HCEC 1CT (cell line): ENCODE results near the gene NPS.

Source experiments
- DNase-seq: peaks from one replicate; pipeline ENCODE4 v3.0.0-alpha.2; 2017

NPS gene

DNA sequence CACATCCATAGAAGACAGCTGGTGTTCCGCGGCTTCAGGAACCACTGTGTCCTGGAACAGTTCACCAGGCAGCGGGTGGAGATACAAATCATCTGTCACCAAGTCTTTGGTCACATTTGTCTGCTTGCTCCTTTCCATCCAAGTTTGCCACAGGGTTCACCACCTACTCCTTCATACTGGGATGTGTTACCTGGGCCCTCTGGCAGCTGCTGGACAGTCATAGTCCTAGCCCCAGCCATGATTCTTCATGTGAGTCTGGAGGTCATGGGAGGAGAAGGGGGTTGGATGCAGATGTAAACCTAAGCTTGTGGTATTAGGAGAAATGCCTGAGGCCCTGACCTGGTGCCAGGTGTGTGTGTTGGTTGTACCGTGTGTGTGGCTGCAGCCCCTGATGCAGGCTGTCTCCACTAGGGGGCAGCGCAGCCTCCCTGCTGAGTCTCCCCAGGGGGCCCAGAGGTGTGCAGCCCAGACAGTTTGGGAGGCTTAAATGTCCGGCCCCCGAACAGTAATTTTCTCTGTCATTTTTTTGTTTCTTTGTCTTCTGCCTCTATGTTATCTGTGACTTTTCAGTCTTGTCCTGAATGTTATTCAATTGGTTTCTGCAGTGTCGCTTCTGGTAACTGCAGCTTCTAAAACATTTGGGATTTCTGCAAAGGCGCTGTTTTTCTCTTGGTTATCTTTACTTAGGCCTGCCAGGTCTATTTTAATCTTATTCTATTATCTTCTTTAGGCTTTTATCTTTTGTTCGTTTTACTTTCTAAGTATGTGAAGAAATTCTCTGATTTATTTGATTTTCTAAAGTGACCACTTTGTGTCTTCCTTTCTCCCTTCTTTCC lies 14.8 kb downstream of the NPS start:
- DNase-seq, result no peak

- no peak for DNase-seq
These were observed 15.5 kb downstream of the NPS start for GRCh38 chr10:127564644-127565043.

GRCh38 chr10:127565583-127565982 lies 16.5 kb downstream of the NPS start:
- DNase-seq, result no peak

DNA sequence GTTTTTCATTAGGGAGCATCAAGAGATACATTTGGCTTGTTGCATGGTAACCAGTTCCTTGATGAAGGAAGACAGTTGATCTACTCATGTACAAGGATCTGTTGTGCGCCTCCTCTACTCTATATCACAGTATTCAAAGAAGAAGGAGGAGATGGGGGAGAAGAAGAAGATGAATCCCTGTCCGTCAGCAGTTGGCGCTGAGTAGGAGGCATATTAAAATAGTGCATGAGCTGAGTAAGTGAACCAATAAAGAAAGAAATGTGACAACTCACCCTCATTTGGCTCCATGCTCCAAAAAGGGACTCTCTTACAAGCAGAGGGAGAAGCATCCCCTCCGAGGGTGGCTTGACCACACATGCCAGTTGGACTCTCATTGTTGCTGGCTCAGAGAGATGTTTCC lies 20.1 kb downstream of the NPS start:
- DNase-seq, result no peak

- no peak for DNase-seq
These were observed 20.9 kb downstream of the NPS start for GRCh38 chr10:127570036-127570435.

- no peak for DNase-seq
These were observed 22.3 kb downstream of the NPS start for GRCh38 chr10:127571386-127571785.

GRCh38 chr10:127576051-127576450 lies 26.9 kb downstream of the NPS start:
- DNase-seq, result no peak

GRCh38 chr10:127576740-127577161 lies 27.6 kb downstream of the NPS start:
- no peak for DNase-seq

DNA sequence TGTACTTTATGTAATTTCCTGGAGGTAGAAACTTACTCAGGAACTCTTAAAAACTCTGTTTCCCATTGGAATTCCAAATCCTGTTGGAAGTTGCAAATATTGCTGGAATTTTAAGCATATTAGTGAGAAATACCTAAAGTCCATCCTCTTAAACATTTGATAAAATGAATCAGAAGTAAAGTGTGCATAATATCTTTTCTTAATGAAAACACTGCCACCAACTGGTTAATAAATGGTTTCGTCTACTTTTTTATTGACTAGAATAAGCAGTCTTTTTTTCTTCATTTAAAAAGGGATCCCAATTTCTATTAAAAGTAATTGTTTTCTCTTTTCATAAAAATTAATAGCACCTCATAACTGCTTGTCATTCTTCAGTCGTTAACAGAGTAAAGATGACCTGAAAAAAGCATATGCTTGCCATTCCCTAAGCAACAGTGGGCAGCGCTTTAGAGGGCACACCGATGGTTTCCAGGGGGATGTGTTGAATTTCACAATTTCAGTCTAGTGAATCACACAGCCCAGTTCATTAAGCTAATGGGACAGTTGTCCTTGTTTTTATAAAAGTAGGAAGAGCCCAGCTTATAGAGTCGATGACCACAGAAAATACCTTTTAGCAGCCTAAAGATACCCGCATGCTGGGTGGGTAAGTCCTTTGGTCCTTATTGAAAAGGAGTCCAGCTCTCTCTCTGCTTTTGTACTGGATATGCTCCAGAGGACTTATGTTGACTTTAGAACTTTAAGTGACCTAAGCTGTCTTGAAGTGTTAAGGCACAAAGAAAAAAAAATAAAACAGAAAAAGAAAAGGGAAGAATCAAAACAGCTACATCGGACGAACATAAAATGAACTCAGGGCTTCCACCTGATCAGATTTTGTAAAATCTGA lies 28.5 kb downstream of the NPS start:
- DNase-seq, result peak; percentile 3

DNA sequence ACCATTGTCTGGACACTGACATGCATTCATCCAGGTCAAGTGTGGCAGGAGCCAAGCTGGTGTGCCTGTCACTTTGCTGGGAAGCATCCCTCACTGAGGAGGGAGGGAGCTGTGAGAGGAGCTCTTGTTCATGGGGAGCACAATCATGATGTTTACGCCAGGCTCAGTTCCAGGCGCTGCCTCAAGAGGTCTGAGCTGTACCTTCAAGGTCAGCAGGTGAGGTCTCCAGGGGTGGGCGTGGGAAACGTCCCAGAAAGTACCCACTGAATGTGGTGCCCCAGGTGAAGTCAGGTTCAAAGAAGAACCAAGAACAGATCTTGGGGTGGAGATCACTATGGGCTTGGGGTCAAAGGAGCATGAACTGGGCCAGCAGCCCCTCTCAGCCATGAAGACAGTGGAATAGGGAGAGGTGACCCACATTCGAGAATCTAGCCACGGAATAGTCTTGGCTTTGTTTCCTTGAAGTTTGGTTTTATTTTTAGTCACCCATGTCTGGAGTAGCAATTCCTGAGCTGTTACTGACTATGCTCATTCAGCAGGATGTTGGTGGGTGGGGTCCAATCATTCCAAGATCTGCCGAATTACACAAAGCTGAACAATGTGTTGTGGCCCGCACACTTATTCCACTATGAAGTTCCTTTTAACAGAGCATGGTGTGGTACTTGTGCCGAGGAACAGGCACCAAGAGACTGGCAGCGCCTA lies 29.3 kb downstream of the NPS start:
- no peak for DNase-seq

DNA sequence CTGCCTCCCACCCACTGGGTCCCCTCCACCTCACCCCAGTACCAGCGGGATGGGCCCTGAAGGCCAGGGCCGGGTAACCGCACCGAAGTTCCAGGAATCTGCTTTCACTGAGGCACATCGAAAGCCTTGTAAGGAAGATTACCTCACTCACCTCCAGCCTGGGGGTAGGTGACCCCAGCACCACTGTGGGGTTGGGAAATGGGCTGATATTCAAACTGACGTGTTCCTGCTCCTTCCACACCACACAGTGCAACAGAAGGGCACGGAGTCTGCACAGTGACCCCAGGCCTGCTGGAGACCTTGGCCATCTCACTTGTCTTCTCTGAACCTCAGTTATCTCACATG lies 29.8 kb downstream of the NPS start:
- DNase-seq, result no peak

DNA sequence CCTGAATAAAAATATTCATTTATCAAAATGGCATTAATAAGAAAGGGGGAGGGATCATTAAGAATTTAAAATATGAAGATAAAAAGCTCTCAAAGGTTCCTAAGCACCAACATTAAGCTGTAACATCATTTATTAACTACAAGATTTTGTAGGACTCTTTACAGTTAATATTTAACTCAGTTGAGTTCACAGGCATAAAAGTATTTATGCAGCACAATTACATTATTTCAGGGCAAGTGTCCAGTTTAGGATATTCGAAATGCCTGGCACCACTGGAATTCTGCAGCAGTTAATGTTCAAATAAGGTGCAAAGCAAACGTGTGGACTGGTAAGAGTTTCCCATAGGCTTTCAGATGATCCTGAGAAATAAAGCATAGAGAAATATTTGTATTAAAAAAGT lies 30.5 kb downstream of the NPS start:
- DNase-seq, result no peak

GRCh38 chr10:127580822-127581221 lies 31.7 kb downstream of the NPS start:
- no peak for DNase-seq

GRCh38 chr10:127585519-127586023 lies 36.5 kb downstream of the NPS start:
- DNase-seq, result no peak

DNA sequence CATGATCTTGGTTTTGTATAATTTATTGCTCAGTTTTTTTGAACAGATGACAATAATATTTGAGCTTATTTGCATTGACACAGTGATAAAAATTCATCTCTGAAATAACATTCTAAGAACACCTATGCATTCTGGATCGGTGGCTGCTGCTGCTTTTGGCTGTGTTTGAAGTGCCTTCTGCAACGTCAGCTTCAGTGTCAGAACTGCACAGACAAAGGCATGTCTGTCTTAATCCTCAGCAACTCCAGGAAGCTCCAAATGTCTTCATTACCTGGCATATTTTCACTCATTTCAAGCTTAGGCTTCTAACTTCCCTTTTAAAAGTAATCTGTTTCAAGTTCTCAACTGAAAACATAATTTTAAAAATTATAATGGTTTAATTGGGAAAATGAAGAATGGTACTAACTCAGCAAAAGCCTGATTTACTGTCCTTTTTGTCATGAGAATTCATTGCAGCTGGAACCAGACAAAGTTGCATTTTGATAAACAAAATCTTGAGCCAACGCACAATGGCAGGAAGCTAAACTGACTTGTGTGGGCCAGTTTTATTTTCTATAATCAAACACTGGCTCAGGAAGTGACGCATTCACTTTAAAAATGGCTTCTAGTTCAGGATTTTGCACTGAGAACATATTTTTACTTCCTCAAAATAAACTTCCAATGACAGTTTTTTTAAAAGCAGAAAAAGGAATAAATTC lies 38.7 kb downstream of the NPS start:
- DNase-seq, result no peak

DNA sequence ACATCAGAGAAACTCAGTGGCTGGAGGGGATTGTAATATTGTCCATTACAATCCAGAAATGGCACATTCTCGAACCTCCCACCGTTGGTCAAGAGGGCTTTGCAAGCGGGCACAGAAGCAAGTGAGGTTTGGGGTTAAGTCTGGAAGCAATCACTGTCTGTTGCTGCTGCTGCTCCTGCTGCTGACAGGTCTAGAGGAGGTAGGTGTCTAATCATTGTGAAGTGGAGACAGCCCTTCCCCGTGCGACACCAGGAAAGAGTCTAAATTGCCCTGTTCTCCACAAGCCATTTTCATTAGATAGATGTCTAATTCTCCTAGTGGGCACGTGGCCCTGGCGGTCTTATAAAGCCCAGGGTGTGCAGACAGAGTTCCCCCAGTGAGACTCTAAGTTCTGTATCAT lies 43.5 kb downstream of the NPS start:
- no peak for DNase-seq

DNA sequence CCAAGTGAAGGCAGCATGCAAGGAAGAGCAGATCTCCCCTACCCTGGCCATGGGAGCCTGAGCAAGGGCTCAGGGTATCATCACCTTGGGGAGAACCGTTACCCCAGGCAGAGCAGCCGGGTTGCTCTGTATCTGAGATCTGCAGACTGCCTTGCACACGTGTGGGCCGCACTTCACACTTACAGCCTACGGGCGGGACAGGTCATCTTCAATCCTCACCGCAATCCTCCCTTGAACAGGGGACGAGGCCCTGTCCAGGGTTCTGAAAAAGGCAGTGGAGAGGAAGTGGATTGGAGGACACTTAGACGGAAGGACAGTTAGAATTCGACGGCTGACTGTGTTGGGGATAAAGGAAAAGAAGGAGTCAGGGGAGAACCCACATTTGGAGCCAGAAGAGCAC lies 51.4 kb downstream of the NPS start:
- no peak for DNase-seq
